GM19324 (cell line): ENCODE measurements around the gene ZPBP2.
A peak's percentile ranks its signal among the peaks of the same experiment; 100 is the strongest.

Source experiments
- ATAC-seq: cut with Tn5 transposase; IDR thresholded peaks from one replicate; pipeline ENCODE4 v1.9.1; 2021; ENCODE audit warnings: mild to moderate bottlenecking, moderate library complexity; ENCODE audit not compliant: unreplicated experiment, low FRiP score

The ZPBP2 gene

DNA sequence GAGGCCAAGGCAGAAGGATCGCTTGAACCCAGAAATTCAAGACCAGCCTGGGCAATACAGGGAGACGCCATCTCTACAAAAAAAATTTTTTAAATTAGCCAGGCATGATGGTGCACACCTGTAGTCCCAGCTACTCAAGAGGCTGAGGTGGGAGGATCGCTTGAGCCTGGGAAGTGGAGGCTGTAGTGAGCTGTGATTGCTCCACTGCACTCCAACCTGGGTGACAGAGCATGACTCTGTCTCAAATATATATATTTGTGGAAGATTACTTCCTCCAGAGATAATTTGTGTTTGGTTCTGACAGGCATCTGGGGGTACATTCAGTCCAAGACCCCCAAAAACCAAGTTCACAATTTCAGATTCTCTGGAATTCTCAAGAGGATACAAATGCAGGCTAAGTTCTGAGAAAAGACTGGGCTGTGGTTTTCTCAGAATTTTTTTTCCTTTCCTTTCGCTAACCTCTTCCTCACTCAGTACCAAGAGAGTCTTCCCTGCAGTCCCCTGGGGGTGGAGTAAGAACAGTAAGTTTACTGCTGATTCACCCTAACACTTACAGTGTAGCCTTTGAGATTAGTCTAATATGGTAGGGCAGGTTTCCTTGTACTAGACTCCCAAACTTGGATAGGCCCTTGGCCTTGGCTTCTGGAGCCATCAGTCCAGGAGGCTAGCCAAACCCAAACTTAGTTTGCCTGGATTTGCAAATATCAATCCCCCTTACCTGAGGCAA lies 35.3 kb downstream of the ZPBP2 start:
- no peak for ATAC-seq

DNA sequence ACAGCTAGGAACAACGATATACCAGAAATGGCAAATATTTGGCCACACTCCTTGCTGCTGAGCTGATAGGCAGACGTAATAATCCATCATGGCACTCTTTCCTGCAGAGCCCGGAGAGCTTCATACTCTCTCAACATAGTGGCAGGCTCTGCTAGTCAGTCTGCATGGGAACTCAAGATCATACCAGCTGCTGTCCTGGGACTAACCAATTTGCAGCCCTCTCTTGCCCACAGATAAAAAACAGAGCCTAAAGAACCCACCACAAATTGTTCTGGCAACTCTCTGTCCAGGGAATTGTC lies 36.9 kb downstream of the ZPBP2 start:
- no peak for ATAC-seq

DNA sequence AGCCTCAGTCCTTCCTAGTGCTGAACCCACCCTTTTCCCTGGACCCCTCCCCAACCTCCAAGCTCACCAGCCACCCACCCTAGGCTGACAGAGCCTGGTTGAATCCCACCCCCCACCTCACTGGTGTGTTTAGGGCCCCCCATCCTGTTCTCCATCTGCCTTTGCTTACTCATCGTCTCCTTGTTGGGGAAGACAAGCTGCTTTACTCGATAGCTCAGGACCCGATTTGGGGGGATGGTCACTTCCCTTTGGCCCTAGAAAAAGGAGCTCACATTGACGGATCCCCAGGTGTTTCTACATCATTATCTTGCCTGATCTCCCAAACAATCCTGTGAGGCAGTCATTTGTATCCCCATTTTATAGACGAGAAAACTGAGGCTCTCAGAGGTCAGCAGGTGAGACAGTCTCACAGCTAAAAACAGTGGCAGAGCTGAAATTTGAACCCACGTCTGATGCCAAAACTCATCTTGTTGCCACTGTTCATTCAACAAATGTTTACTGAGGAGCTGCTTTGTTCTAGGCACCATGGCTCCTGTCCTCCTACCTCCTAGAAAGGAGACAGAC lies 40.9 kb downstream of the ZPBP2 start:
- ATAC-seq, result no peak

DNA sequence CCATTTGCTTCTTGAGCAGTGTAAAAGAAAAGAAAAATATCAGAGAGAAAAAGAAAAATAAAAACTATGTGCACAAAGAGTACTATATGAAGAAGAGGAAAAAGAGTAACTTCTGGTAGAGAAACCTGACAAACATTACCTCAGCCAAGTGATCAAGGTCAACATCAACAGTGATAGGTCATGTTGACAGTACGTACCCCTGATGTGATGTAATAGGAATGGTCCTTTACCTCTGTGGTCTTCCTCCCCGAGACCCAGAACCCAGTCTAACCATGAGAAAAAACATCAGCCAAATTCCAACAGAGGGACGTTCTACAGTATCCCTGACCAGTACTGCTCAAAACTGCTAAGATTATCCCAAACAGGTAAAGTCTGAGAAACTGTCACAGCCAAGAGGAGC lies 46.0 kb downstream of the ZPBP2 start:
- no peak for ATAC-seq

DNA sequence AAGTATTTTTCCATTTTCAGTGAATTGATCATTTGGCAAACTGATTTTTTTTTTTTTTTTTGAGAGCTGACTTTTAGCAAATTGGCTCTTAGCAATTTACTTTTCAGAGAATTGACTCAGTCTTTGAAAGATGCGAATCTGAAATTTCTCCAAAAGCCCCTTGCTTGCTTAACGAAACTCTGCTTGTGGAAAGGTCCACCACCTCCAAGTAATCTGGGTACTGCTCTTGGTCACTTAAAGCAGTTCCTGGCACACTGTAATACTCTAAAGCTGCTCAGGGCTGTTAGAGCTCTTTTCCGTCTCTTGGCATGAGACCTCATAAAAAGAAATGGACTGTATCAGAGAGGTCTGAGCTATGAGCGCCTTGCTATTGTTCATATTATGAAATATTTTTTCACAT lies 47.6 kb downstream of the ZPBP2 start:
- ATAC-seq, result no peak

DNA sequence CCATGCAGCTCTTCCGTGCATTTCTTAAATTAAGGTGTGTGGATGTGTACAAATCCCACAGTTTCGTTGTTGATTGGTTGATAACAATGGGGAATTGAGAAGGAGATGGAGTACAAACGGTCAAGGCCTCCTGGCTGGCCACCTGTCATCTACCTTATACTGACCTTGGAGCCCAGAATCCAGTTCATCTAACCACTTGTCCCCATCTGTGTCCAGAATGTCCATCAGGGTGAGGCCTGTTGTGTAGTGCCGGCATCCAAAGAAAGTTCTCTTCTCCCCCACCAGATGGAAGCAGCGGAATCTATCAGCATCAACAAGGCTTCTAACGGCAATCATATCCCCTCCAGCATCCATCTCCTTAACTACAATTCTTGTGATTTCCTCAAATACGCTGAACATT lies 48.9 kb downstream of the ZPBP2 start:
- no peak for ATAC-seq

GRCh38 chr17:39919087-39919683 lies 51.2 kb downstream of the ZPBP2 start:
- ATAC-seq, result no peak

DNA sequence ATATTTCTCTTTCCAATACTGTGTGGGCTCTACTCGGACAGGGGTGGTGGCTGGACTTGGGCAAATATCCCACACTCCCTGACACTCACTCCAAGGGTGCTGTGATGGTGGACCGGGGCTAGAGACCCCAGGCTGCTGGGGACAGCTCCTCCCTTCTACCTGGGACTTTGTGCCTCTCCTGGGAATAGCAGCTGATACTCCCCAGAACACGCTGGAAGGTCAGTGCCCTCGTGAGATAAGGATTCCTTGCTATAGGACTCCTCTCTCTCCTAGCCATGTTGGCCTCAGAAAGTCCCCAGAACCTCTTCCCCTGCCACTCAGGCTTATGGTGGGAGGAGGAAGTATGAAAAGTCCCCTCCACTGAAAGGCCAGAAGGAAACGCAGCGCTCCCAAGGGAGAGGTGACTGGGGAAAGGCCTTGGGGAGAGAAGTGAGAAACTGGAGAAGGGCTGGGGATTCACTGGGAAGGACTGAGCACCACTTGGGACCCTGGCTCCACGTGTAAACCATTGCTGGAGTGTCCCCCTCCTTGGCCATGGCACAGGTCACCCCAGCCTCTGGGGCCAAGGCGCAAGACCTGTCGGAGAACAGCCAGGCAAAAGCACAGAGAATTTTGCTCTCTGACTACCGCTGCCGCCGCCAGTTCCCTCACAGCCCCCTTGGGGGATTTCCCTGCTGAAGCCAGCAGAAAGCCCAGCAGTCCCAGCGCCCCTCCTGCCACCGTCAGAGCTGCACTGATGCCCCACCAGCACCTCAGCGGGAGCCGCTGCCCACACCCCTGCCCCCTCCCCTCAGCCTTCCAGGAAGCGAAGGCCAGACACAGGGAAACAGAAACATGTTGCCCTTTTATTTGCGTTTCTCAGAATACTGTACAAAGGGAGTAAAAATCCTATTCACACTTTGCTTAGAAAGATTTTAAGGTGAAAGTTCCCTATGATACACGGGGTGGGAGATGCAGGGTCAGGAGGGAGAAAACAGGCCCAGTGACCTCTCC lies 52.5 kb downstream of the ZPBP2 start:
- no peak for ATAC-seq

DNA sequence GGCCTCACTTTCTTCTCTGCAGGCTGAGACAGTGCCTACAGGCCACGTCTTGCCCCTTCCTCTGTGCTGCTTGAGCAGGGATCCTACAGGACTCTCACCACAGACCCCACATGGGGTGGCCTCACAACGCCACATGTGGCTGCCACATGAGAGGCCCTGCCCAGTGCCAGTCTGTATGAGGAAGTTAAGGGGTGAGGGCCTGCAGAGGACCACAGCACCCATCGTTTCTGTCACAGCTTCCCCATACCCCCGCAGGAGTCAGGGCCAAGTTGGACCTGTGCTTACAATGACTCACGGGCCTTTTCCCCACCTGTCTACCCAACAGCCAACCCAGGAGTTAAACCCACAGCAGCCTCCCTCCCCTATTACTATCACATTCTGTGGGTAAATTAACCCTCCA lies 53.3 kb downstream of the ZPBP2 start:
- no peak for ATAC-seq

DNA sequence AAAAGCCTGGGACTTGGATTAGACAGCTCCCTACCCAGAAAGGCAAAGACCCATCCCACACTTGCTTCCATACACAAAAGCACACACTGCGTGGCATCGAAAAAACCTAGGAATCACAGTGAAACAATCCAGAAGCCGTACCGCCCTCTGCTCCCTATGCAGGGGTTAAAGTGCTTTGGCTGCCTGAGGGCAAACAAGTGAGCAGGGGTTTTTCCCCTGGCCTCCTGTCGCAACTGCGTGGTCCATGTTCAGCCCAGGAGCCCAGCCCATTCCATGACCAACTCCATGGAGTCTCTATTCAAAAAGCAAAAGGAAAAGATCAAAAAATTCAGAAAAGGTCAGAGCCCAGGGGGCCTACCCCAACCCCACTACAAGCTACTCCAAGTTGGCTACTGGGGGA lies 54.0 kb downstream of the ZPBP2 start:
- no peak for ATAC-seq

GRCh38 chr17:39923230-39923629 lies 55.2 kb downstream of the ZPBP2 start:
- no peak for ATAC-seq

DNA sequence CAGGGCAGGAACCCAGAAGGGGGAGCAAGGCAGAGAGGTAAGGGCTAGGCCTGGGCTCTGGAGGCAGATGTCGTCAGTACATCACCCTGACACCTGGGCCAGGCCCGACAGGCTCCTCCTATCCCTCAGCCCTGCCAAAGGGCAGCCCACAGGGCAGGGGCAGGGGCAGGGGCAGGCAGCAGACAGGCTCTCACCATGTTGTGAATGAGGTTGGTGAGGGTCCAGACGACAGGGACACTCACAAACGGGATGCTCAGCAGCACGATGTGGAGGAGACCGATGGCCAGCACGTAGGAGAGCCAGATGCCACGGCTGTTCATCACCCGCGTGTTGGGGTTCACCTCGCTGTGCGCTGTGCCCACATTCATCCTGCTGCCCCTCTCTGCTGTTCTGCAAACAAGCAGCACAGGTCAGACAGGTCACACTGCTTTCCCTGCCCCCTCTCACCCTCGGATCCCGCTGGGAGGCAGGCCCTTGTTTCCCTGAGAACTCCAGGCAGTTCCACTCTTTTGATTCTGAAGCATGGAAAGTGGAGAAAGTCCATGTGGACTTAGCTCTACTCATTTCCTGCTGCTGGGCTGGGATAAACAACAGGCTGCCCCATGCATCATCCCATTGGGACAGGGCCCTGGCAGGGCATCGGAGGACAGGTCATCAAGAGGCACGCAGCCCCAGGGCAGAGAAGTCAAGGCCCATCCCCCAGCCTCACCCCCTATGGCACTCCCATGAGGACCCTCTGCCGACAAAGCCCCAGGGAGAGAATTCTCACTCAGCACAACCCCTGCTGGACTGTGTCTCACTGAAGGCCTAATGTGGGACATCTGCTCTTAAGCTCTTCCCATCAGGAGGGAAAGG lies 56.1 kb downstream of the ZPBP2 start:
- no peak for ATAC-seq

- no peak for ATAC-seq
Measured at GRCh38 chr17:39924691-39925055, 56.7 kb downstream of the ZPBP2 start.

GRCh38 chr17:39925282-39926134 lies 57.5 kb downstream of the ZPBP2 start:
- ATAC-seq, result no peak

DNA sequence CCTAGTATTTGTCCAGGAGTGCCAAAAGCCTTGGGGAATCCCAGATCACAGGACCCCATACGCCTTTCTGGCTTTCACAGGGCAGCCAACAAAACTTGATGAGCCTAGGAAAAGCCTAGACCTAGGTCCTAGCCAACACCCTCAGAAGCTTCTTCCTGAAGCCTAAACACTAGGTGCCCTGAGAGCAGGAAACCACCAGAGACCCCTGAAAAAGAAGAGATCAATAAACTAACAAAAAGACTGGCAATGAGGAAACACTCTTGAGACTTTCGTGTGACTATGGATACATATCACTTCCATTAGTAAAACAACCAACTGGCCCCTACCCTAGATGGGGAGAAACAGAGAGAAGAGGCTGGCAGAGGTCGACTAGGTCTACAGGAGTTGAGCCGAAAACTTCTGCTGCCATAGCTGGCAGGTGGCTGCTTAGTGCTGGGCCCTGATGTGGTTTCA lies 58.2 kb downstream of the ZPBP2 start:
- peak; percentile 24 for ATAC-seq

GRCh38 chr17:39926588-39927100 lies 58.6 kb downstream of the ZPBP2 start:
- ATAC-seq, result peak; percentile 17
